ENCODE results near the gene PPP6R3.

DNA sequence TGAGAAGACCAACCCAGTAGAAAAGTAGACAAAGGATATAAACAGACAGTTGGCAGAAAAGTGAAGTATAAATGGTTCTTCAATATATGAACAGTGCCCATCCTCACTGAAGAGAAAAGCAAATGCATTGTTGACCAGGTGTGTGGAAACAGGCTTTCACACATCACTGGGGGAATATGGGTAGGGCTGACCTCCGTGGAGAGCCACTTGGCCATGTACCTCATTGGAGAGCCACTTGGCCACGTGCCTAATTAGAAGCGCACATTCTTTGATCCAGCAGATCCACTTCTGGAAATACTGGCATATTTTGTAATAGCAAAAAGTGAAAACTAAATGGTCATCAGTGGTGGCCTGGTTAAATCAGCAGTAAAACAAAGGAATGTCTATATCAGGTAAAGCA lies 43.2 kb downstream of the PPP6R3 start:
- TF ChIP-seq, protein P1, sequence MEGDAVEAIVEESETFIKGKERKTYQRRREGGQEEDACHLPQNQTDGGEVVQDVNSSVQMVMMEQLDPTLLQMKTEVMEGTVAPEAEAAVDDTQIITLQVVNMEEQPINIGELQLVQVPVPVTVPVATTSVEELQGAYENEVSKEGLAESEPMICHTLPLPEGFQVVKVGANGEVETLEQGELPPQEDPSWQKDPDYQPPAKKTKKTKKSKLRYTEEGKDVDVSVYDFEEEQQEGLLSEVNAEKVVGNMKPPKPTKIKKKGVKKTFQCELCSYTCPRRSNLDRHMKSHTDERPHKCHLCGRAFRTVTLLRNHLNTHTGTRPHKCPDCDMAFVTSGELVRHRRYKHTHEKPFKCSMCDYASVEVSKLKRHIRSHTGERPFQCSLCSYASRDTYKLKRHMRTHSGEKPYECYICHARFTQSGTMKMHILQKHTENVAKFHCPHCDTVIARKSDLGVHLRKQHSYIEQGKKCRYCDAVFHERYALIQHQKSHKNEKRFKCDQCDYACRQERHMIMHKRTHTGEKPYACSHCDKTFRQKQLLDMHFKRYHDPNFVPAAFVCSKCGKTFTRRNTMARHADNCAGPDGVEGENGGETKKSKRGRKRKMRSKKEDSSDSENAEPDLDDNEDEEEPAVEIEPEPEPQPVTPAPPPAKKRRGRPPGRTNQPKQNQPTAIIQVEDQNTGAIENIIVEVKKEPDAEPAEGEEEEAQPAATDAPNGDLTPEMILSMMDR (IDR thresholded peaks at IDR 0.05), result no peak
- TF ChIP-seq POLR2A (IDR thresholded peaks at IDR 0.05), result no peak
